ENCODE measurements around the gene RINL. TPM values are rescaled to one million over a fixed set of nuclear protein-coding genes. Genes with fewer than 3 reads are reported as not detected.

RINL gene
- total RNA-seq, 4 donors from 2014 or later: 4.6 to 10.4 (median 6.6) TPM

DNA sequence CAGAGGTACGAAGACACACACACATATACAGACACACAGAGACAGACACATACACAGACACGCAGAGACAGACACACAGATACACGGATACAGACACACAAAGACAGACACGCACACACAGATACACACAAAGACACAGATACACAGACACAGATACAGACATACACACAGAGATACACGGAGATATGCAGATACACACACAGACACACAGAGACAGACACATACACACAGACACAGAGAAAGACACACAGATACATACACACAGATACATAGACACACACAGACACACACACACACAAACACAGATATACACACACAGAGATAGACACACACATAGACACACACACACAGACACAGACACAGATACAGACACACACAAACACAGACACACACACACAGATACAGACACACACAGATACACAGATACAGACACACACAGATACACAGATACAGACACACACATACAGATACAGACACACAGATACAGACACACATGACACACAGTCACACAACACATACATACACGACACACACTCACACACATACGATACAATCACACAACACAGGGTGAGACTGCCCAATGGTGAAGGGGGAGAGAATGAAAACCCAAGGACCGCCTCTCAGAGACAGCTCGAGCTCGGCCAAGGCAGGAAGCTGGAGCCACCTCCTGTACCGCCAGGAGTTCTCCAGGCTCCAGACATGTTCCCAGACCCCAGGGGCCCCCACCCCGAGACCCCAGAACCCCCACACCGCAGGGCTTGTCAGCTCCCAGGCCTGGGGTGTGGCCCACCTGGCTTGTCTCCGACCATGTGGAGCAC is 42.7 kb upstream of the RINL start:
- no peak for DNase-seq (ENCODE audit: extremely low spot score)
- Histone ChIP-seq H3K27me3 (no peaks in the 10 kb centered on the region), H3K36me3 (peaks cover 10 to 50% (median 33%) of the 10 kb centered on the region in 4 donors), H3K4me1 (no peaks in the 10 kb centered on the region), H3K27ac (replicated peaks in 1 of 4) (no peak overlapping the region), H3K9me3 (no peaks in the 10 kb centered on the region), H3K4me3 (no peak overlapping the region)
- intact Hi-C loops (cut with DNase I): loop anchor here (10.0 kb wide), 1 partner anchor 376 kb away; no protein-coding TSS in a partner anchor
- TF ChIP-seq POLR2AphosphoS5 (IDR thresholded peaks at IDR 0.05) (no peak), EP300 (IDR thresholded peaks at IDR 0.05) (no peak), POLR2A (IDR thresholded peaks at IDR 0.05; ENCODE audit: low read depth) (no peak)
- TF ChIP-seq, protein P1, sequence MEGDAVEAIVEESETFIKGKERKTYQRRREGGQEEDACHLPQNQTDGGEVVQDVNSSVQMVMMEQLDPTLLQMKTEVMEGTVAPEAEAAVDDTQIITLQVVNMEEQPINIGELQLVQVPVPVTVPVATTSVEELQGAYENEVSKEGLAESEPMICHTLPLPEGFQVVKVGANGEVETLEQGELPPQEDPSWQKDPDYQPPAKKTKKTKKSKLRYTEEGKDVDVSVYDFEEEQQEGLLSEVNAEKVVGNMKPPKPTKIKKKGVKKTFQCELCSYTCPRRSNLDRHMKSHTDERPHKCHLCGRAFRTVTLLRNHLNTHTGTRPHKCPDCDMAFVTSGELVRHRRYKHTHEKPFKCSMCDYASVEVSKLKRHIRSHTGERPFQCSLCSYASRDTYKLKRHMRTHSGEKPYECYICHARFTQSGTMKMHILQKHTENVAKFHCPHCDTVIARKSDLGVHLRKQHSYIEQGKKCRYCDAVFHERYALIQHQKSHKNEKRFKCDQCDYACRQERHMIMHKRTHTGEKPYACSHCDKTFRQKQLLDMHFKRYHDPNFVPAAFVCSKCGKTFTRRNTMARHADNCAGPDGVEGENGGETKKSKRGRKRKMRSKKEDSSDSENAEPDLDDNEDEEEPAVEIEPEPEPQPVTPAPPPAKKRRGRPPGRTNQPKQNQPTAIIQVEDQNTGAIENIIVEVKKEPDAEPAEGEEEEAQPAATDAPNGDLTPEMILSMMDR (IDR thresholded peaks at IDR 0.05): no peak
- 72% methylated on average over 10 of the region's 14 CpGs for WGBS

DNA sequence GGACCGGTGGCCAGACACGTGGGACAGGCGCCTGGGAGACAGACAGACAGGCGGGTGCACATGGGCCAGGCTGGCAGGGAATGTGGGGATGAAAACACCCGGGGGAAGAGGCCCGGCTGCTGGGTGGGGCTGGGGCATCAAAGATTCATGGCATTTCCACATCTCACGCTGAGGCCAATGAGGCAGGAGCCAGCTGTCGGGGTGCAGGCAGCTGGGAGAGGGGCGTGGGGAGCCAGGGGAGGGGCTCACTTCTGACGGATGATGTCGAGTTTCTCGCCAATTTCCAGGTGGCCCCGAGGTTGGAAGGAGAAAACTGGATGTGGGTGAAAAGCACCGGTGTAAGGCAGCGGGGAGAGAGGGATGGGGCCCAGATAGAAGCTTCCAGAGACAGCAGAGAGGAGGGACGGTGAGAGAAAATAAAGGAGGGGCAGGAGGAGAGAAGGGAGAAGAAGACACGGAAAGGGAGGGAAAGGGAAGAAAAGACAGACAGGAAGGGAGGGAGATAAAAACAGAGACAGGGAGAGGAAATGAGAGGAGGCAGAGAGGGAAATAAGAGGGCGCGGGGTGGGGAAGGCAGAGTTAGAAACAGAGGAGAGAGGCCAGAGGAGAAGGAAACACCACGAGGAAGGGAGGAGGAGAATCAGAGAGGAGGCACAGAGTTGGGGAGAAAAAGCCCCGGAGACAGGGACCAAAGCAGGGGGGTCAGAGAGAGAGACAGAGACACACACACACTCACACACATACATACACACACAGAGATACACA is 41.9 kb upstream of the RINL start:
- no peaks in the 10 kb centered on the region for H3K4me1 ChIP-seq
- no peak overlapping the region for H3K4me3 ChIP-seq
- no peaks in the 10 kb centered on the region for H3K9me3 ChIP-seq
- WGBS: 61% methylated on average over 21 of the region's 21 CpGs
- no peak for DNase-seq (ENCODE audit: extremely low spot score)
- intact Hi-C loops (cut with DNase I): loop anchor here (10.0 kb wide), 1 partner anchor 375 kb away; no protein-coding TSS in a partner anchor
- no peaks in the 10 kb centered on the region for H3K27me3 ChIP-seq
- TF ChIP-seq EP300 (IDR thresholded peaks at IDR 0.05) (no peak), POLR2AphosphoS5 (IDR thresholded peaks at IDR 0.05) (no peak), POLR2A (IDR thresholded peaks at IDR 0.05; ENCODE audit: low read depth) (no peak)
- TF ChIP-seq, protein P1 (IDR thresholded peaks at IDR 0.05): no peak
- no peak overlapping the region for H3K27ac ChIP-seq (replicated peaks in 1 of 4)
- H3K36me3 ChIP-seq: peaks cover 3 to 50% (median 31%) of the 10 kb centered on the region in 4 donors

DNA sequence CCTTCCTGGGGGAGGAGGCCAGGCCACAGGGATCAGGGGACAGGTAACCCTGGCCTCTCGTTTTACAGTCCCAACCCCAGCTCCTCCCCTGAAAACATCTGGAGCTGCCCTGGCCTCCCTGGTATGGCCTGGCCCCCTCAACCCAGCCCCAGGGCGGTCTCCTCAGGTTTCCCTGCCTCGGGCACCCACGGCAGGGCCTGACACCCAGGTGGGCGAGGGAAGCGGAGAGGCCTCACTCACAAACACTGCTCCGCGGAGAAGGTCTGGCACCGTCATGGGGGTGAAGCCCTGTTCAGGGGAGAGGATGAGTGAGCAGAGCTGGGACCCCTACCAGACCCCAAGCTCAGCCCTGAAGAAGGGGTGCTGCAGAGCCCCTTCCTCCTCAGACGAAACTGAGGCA is 40.5 kb upstream of the RINL start:
- TF ChIP-seq POLR2A (IDR thresholded peaks at IDR 0.05; ENCODE audit: low read depth): no peak
- no peak for TF ChIP-seq POLR2AphosphoS5 (IDR thresholded peaks at IDR 0.05)
- TF ChIP-seq, protein P1 (IDR thresholded peaks at IDR 0.05): no peak
- TF ChIP-seq EP300 (IDR thresholded peaks at IDR 0.05): no peak
- intact Hi-C loops (cut with DNase I): no loop called here
- no peak for DNase-seq (ENCODE audit: extremely low spot score)
- WGBS: 98% methylated on average over 6 of the region's 10 CpGs
- H3K27me3 ChIP-seq: no peaks in the 10 kb centered on the region
- H3K27ac ChIP-seq (replicated peaks in 1 of 4): no peak overlapping the region
- no peak overlapping the region for H3K4me3 ChIP-seq
- H3K4me1 ChIP-seq: no peaks in the 10 kb centered on the region
- H3K36me3 ChIP-seq: peaks cover 0 to 38% (median 21%) of the 10 kb centered on the region in 4 donors
- no peaks in the 10 kb centered on the region for H3K9me3 ChIP-seq

DNA sequence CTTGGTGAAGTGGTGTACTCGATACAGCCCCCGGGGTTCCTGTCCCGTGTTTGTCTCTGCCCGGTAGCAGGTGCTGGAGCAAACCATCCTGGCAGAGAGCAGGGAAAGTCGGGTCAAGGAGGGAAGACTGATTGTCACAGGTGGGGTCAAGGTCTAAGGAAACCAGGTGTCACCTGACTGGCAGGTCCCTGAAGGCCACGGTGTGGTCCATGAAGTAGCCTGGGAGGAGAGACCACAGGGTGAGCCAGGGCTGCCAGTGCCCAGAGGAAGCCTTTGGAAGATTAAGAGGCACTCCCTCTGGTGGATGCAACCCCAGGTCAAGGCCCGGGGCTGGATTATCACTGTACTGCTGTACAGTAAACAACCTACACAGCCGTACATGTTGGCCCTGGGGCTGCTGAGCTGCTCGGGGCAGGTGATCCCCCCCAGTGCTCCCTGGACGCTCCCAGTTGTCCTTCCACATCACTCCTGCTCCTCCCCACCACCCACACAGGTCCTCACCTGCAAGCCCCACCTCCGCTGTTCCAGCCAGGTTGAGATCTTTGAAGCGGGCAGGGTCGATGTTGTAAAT is 39.9 kb upstream of the RINL start:
- Histone ChIP-seq H3K9me3 (no peaks in the 10 kb centered on the region), H3K27ac (replicated peaks in 1 of 4) (no peak overlapping the region), H3K27me3 (no peaks in the 10 kb centered on the region), H3K36me3 (peaks cover 0 to 36% (median 21%) of the 10 kb centered on the region in 4 donors), H3K4me3 (no peak overlapping the region), H3K4me1 (no peaks in the 10 kb centered on the region)
- DNase-seq (ENCODE audit: extremely low spot score): no peak
- TF ChIP-seq POLR2A (IDR thresholded peaks at IDR 0.05; ENCODE audit: low read depth) (no peak), EP300 (IDR thresholded peaks at IDR 0.05) (no peak), POLR2AphosphoS5 (IDR thresholded peaks at IDR 0.05) (no peak)
- TF ChIP-seq, protein P1 (IDR thresholded peaks at IDR 0.05): no peak
- intact Hi-C loops (cut with DNase I): no loop called here
- WGBS: 90% methylated on average over 8 of the region's 13 CpGs

Data from esophagus muscularis mucosa (tissue), 4 donors.